HG02852 (cell line): Measurements from ENCODE around the gene ZIC5.
"Not testable (repeated sequence)": the region's sequence is repeated elsewhere in the genome, so short reads cannot be mapped to it uniquely, and the experiment has no call there.

Experiments
- ATAC-seq: cut with Tn5 transposase; IDR thresholded peaks from one replicate; pipeline ENCODE4 v1.9.1; 2021; ENCODE audit warnings: mild to moderate bottlenecking, moderate library complexity; ENCODE audit not compliant: unreplicated experiment

The ZIC5 gene

GRCh38 chr13:99961636-99962035, 9.9 kb downstream of the ZIC5 start:
- ATAC-seq = no peak

GRCh38 chr13:99960663-99961311, 10.8 kb downstream of the ZIC5 start:
- no peak for ATAC-seq

- ATAC-seq = no peak
Measured at GRCh38 chr13:99959540-99960230, 11.9 kb downstream of the ZIC5 start.

GRCh38 chr13:99959127-99959539, 12.4 kb downstream of the ZIC5 start:
- no peak for ATAC-seq

- no peak for ATAC-seq
Measured at GRCh38 chr13:99958406-99959126, 13.0 kb downstream of the ZIC5 start.

- ATAC-seq = no peak
Measured at GRCh38 chr13:99956473-99957349, 14.9 kb downstream of the ZIC5 start.

GRCh38 chr13:99955747-99956472, 15.7 kb downstream of the ZIC5 start:
- ATAC-seq = no peak

GRCh38 chr13:99955107-99955746, 16.3 kb downstream of the ZIC5 start:
- no peak for ATAC-seq

- ATAC-seq = no peak
Measured at GRCh38 chr13:99953138-99953755, 18.3 kb downstream of the ZIC5 start.

- not testable (repeated sequence) for ATAC-seq
Measured at GRCh38 chr13:99951666-99952065, 19.9 kb downstream of the ZIC5 start.

- no peak for ATAC-seq
Measured at GRCh38 chr13:99949679-99950413, 21.7 kb downstream of the ZIC5 start.

- no peak for ATAC-seq
Measured at GRCh38 chr13:99948907-99949678, 22.5 kb downstream of the ZIC5 start.

GRCh38 chr13:99948411-99948810, 23.2 kb downstream of the ZIC5 start:
- no peak for ATAC-seq

- no peak for ATAC-seq
Measured at GRCh38 chr13:99947666-99948065, 23.9 kb downstream of the ZIC5 start.

GRCh38 chr13:99945515-99945914, 26.1 kb downstream of the ZIC5 start:
- not testable (repeated sequence) for ATAC-seq

- no peak for ATAC-seq
Measured at GRCh38 chr13:99944606-99945005, 27.0 kb downstream of the ZIC5 start.

- no peak for ATAC-seq
Measured at GRCh38 chr13:99944102-99944501, 27.5 kb downstream of the ZIC5 start.

- no peak for ATAC-seq
Measured at GRCh38 chr13:99941911-99942310, 29.7 kb downstream of the ZIC5 start.
